ENCODE data around the gene CTAGE9.

DNA sequence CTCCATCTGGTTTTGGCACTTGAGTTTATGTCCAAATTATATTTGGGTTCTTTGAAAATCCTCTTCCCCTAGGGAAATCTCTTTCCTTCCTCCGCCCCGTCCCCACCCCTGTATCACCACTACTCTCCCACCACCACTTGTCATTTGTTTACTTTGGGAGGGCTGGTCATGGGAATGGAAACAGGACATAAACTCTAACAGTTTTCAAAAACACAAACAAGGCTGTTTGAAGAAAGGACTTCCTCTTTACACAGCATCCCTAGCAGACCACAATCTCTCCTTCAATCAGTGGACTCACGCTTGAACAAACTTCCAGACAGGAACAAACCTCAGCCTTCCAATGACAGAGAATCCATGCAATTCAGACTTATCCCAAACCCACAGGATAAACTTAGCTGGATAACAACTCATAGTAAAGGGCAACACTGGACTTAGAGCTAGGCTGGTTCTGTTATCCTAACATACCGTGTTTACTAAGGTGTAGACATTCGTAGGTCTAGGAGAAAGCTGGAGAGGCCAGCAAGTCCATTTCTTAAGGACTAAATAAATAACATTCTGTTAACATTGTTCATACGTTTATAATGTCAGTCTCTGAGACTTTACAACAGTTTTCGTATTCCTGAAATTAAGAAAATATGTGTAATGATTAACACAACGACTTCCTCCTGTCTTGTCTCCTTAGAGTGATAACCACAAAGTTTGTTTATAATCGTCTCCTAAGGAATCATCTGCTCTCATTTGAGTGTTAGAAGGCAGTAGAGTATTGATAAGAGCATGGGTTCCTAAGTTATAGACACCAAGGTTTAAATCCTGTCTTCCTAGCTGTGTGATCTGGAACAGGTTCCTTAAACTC lies 44.1 kb upstream of the CTAGE9 start:
- TF ChIP-seq, protein P1, sequence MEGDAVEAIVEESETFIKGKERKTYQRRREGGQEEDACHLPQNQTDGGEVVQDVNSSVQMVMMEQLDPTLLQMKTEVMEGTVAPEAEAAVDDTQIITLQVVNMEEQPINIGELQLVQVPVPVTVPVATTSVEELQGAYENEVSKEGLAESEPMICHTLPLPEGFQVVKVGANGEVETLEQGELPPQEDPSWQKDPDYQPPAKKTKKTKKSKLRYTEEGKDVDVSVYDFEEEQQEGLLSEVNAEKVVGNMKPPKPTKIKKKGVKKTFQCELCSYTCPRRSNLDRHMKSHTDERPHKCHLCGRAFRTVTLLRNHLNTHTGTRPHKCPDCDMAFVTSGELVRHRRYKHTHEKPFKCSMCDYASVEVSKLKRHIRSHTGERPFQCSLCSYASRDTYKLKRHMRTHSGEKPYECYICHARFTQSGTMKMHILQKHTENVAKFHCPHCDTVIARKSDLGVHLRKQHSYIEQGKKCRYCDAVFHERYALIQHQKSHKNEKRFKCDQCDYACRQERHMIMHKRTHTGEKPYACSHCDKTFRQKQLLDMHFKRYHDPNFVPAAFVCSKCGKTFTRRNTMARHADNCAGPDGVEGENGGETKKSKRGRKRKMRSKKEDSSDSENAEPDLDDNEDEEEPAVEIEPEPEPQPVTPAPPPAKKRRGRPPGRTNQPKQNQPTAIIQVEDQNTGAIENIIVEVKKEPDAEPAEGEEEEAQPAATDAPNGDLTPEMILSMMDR (IDR thresholded peaks at IDR 0.05; ENCODE audit: low read length), result no peak
- TF ChIP-seq EZH2 (IDR thresholded peaks at IDR 0.05; ENCODE audit: borderline replicate concordance, low read length), result no peak

Data from OCI-LY1 (cell line).